RPMI7951 (cell line): ENCODE measurements around the gene LRRC8E. TPM values are rescaled to one million over a fixed set of nuclear protein-coding genes. Genes with fewer than 3 reads are reported as not detected.
"Not testable (repeated sequence)": the region's sequence is repeated elsewhere in the genome, so short reads cannot be mapped to it uniquely, and the experiment has no call there.

ENCODE experiments used
- DNase-seq: peaks from one replicate; pipeline ENCODE4 v3.0.0-alpha.2; 2012; ENCODE audit warnings: low read depth
- total RNA-seq: library from RNA; depleted of rRNA; stranded (reverse); fragments of >200 nt; shearing (Covaris generic); gene quantifications from 2 replicates; pipeline ENCODE4 v1.2.3, GENCODE V29; 2014

The LRRC8E gene
- total RNA-seq, 1 experiment from 2014 or later, result 5.2 TPM

DNA sequence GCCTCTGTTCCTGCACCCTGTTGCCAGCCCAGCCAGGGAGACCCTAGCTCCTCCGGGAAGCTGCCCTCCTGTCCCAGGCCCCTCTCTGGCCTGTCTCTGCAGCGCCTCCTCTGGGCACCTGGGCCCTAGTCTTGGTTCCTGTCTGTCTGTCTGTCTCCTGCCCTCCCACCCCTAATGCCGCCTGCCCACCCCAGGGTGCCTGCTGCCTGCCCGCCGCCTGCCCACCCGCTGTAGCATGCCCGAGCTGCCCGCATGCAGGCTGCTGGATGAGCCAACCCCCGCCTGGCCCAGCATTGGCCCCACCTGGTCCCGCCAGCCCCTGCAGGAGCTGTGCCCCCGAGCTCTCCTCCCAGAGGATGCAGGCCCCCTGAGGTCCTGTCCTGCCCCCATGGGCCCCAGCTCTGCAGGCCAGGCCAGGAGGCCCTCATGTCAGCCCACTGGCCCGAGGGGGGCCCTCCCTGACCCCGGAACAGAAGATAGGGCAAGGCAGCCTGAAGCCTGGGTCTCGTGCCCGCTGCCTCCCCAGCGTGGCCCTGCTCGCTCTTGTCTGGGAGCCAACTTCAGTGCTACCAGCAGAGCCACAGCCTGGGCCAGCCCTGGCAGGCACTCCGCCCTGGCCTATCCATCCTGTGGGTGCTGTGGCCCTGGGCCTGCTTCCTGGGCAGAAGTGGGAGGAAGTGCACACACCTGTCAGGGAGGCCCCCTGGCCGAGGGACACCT lies 20.6 kb downstream of the LRRC8E start:
- no peak for DNase-seq

DNA sequence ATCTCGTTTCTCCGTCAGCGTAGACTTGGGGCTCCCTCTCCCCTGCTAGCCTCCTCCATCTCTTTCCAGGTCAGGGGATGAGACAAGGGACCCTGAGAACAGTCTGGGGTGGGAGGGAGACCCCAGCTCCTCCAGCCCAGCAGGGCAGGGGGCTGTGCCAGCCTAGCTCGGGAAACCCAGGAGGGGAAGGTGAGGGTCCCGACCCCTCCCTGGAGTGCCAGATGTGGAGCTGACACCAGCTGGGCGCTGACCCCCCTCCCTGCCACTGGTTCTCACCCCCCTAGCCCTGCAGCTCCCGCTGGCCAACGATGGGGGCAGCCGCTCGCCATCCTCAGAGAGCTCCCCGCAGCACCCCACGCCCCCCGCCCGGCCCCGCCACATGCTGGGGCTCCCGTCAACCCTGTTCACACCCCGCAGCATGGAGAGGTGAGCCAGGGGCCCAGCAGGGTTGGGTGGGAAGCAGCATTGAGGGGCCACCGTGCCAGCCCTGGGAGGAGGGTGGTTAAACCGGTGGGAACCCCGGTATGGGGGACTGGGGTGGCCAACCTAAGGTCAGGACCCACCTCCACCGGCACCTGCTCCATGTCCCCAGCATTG lies 21.3 kb downstream of the LRRC8E start:
- no peak for DNase-seq

DNA sequence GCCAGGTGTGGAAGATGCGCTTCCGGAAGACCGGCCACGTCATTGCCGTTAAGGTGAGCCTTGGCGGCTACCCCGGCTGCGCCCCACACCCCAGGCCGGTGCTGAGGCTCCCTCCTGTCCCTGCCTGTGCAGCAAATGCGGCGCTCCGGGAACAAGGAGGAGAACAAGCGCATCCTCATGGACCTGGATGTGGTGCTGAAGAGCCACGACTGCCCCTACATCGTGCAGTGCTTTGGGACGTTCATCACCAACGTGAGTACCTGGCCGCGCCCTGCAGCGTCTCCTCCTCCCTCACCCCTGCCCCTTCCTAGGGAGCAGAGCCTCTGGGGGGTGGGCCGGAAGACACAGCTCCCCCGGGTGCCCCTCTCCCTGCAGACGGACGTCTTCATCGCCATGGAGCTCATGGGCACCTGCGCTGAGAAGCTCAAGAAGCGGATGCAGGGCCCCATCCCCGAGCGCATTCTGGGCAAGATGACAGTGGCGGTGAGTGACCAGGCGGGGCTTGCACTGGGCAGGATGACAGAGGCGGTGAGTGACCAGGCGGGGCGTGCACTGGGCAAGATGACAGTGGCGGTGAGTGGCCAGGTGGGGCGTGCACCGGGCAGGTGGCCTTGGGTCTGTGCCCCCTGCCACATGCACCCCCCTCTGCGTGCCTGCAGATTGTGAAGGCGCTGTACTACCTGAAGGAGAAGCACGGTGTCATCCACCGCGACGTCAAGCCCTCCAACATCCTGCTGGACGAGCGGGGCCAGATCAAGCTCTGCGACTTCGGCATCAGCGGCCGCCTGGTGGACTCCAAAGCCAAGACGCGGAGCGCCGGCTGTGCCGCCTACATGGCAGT lies 22.2 kb downstream of the LRRC8E start:
- no peak for DNase-seq

DNA sequence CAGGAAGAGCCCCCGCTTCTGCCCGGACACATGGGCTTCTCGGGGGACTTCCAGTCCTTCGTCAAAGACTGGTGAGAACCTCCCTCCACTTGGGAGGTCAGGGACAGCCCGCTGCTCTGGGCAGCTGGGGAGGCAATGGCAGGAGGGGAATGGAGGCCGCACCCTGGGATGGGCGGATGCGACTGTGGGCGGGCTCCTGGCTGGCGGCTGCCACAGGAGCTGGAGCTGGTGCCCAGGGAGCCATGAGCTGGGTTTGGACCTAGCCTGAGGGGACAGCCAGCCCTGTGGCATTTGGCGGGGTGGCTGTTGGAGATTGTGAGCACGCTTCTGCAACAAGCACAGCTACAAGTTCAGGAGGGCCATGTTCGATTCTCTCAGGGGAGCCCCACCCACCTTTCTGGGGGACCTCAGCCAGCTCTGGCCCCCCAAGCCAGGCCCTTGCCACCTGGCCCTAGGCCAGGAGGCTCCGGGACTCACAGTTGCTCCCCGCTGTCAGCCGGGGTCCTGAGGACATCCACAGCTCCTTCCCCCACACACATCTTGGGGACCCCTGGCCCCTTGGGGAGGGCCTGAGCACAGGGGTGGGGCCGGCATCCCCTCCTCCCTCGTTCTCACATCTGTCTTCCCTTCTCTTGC lies 23.3 kb downstream of the LRRC8E start:
- DNase-seq, result no peak

DNA sequence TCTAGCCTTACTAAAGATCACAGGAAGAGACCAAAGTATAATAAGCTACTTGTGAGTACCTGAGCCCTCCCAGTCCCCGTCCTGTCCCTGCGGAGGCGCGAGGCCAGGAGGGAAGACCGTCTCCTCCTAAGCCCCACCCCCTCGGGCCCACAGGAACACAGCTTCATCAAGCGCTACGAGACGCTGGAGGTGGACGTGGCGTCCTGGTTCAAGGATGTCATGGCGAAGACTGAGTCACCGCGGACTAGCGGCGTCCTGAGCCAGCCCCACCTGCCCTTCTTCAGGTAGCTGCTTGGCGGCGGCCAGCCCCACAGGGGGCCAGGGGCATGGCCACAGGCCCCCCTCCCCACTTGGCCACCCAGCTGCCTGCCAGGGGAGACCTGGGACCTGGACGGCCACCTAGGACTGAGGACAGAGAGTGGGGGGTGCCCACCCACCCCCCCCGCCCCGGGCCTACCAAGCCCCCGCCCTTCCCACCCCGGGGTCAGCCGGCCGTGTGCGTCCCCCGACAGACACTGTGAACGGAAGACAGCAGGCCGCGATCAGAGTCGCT lies 23.9 kb downstream of the LRRC8E start:
- no peak for DNase-seq

DNA sequence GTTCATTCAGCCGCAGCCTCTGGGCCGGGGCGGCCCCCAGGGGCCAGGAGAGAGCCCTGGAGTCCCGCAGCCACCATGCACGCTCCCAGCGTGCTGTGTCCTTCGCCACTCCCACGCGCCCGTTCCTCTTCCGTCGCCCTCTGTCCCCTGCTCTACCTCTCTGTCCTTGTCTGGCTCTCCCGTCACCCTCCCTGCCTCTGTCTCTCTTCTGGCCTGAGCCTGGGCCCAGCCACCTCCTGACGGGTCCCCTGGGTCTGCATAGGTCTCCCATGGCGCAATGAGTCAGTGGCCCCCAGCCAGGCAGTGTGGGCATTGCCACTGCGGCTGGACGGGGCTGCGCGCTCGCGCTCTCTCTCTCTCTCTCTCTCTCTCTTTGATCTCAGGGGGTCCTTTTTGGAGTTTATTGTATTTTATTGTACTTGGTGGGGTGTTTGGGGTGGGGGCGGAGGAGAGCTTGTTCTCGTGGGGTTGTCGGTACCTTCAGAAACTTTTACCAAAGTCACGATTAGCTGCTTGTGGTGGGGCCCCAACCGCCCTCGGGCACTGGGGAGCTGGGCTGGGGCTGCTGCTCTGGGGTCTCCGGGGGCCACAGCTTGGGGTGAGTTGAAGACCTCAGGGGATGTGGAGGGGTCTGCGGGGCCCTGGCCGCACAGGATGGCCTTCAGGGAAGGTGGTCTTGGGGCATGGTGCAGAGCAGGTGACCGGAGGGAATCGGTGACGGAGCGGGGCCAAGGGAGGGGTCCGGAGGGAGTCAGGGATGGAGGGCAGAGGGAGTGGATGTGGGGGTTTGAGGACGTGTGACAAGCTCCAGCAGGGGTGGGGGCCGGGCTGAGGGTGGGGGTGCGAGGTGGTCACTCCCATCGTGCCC lies 24.6 kb downstream of the LRRC8E start:
- DNase-seq, result no peak

DNA sequence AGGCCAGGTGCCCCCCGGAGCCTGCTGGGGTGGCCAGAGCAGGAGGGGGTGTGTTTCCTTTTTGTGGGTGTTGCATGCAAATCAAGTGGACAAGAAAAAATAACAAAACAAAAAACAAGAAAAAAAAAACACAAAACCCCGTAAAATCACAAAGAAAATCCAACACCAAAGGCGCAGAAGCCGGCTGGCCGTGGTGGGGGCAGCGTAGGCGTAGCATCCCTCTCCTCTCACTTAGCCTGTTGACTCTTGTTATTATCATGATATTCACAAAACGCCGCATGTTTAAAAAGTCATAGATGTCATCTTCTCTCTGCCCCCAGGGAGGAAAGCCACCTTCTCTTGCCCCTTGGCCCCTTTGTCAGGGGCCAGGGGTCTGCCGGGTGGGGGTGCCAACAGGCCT lies 25.3 kb downstream of the LRRC8E start:
- DNase-seq, result no peak

DNA sequence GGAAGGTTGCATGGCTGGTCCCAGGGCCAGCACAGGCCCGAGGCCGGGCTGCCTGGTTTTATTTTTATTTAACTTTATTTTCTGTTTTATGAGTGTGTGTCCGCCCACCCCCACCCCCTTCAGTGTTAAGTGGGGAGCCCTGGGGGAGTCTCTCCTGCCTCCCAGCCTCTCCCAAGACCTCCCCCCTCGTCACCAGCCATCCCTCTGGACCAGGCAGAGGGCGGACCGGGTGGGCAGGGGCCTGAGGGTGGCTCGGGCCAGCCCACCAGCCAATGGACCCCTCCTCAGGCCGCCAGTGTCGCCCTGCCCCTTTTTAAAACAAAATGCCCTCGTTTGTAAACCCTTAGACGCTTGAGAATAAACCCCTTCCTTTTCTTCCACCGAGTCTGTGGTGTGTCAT lies 25.8 kb downstream of the LRRC8E start:
- no peak for DNase-seq

DNA sequence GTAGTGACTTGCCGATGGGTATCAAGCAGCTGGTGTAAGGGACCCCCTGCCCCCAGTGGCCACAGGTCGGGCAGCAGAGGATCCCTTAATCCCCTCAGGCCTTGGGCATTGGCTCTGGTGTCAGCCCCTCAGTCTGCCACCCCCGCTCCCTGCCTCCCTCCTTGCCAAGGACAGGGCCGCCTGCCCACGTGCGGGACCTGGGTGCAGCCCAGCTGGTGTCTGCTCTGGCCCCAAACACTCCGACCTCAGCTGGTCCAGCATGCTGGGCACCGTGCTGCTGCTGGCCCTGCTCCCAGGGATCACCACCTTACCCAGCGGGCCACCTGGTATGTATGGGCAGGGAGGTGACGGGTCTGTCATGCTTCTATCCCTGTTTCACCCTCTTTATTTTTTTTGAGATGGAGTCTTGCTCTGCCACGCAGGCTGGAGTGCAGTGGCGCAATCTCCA lies 26.3 kb downstream of the LRRC8E start, which contains the start of gene TGFBR3L:
Gene TGFBR3L (plus strand): TSS at position 233 of the 448 bp plus-strand sequence.
- no peak for DNase-seq

DNA sequence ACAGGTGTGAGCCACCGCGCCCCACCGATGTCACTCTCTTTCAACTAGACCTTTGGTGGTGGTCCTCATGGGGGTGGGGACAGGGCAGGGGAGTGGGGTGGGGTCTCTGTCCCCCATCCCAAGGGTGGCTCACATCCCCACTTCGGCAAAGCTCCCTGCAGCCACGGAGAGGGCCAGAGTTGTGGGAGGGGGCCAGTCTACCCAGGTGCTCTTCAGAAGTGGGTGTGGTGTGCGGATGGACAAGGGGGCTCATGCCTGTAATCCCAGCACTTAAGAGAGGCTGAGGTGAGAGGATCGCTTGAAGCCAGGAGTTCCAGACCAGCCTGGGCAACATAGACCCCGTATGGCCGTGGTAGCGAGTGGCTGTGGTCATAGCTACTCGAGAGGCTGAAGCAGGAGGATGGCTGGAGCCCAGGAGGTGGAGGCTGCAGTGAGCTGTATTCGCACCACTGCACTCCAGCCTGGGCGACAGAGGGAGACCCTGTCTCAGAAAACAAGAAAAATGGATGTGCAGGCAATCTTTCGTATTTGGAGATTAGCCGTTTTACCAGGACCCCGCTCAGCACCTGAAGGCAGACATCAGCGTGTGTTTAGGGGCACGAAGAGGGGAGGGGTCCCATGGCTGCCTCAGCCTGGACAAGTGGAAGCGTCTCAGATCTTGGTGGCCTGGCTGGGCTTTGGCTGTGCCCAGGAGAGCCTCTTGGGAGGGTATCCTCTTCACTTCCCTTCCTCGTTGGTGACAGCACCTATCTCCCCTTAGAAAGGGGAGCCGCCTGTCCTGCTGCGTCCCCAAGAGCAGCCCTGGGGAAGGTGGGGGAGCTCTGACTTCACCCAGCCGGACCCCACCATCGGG lies 27.2 kb downstream of the LRRC8E start:
- no peak for DNase-seq

DNA sequence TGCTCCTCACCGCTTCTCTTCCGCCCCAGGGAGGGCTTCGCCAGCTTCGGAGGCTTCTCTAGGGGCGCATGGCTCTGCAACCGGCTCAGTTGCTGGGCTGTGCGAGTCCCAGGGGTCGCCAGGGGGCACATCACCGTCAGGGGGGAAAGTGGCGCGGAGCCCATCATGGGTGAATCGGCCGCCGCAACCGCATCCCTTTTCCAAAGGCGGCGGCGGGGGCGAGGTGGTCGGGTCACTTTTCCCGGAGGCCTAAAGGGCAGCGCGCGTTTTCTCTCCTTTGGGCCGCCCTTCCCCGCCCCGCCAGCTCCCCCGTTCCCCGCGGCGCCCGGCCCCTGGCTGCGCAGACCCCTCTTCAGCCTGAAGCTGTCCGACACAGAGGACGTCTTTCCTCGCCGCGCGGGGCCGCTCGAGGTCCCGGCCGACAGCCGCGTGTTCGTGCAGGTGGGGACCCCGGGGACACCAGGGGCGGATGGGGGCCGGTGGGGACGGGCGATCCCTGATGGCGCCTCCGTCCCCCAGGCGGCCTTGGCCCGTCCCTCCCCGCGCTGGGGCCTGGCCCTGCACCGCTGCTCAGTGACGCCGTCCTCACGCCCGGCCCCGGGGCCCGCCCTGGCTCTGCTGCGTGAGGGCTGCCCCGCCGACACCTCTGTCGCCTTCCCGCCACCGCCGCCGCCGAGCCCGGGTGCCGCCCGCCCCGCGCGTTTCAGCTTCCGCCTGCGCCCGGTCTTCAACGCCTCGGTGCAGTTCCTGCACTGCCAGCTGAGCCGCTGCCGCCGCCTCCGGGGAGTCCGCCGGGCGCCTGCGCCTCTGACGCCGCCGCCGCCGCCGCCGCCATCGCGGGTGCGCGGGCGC lies 28.0 kb downstream of the LRRC8E start:
- no peak for DNase-seq

DNA sequence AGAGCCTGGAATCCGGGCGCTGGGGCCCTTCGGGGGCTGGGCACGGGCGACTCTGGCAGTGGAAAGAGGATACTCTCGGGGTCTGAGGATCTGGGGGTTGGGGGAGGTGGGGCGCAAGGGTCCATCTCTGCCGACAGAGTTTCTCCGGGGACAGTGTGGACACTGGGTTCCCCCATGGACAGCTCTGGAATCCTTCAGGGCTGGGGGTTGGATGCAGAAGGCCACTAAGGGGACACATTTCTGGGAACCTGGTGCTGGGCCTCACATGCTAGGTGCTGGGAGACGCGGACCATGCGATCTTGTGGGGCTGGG lies 28.6 kb downstream of the LRRC8E start:
- DNase-seq, result no peak

DNA sequence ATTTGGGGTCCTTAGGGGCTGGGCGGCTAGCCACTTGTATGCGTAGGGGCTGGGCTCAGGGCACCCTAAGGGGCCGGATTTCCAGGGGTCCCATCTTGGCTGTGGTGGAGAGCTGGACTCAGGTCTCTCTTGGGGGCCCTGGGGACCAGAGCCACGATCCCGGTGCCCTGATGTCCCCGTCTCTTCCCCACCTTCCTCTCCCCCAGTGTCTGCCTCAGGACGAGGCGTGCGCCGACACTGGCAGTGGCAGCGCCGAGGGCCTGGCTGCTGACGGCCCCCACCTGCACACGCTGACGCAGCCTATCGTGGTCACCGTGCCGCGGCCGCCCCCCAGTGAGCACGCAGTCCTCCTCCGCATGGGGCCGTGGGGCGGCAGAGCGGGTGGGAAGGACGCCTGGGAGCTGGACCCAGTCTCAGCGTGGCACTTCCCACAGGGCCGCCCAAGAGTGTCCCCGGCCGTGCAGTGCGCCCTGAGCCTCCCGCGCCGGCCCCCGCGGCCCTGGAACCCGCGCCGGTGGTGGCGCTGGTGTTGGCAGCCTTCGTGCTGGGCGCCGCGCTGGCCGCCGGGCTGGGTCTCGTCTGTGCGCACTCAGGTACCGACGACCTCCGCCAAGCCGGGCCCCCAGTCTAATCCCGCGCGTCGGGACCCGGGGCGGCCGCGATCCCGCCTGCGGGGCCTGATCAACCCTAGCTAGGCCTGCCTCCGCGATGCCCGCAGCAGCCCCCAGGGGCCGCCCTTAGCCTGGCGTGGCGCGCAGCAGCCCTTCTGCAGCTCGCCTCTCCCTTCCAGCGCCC lies 29.2 kb downstream of the LRRC8E start:
- no peak for DNase-seq

DNA sequence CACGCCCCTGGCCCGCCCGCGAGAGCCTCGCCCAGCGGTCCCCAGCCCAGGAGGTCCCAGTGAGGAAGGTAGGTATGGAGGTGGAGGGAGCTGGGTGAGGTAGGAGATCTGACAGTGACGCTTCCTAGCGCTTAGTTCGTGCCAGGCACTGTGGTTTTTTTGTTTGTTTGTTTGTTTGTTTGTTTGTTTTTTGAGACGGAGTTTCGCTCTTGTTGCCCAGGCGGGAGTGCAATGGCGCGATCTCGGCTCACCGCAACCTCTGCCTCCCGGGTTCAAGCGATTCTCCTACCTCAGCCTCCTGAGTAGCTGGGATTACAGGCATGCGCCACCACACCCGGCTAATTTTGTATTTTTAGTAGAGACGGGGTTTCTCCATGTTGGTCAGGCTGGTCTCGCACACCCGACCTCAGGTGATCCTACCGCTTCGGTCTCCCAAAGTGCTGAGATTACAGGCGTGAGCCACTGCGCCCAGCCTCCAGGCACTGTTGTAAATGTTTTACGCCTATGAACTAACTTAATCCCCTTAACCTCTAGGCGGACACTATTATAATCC lies 29.8 kb downstream of the LRRC8E start:
- not testable (repeated sequence) for DNase-seq

DNA sequence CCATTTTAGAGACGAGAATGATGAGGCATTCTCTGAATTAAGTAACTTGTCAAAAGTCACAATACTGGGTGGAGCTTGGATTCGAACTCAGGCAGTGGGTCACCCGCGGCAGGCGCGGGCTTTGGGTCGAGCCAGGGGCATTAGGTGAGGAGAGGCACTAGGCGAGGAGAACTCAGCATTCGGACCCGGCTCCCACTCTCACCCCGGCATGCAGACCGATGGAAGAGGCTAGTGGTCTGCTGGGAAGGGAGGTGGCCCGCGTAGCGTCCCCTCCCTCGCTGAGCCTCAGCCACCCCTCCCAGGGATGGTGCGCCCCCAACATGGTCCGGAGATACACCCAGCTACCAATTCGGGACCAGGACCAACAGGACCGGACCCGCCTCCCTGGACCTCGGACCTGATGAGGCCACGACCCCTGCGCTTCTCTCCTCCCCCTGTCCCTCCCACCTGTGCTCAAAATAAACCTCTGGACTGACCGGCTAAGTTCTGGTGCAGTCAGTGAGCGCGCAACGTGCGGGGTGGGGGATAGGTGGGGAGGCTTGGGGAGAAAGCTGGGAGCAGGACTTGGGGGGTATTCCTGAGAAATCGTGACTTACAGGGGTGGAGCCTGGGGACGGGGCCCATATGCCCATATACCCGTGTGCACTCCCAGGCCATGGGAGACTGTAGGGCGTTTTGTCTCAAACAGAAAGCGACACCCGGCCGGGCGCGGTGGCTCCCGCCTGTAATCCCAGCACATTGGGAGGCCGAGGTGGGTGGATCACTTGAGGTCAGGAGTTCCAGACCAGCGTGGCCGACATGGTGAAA lies 30.5 kb downstream of the LRRC8E start:
- no peak for DNase-seq

DNA sequence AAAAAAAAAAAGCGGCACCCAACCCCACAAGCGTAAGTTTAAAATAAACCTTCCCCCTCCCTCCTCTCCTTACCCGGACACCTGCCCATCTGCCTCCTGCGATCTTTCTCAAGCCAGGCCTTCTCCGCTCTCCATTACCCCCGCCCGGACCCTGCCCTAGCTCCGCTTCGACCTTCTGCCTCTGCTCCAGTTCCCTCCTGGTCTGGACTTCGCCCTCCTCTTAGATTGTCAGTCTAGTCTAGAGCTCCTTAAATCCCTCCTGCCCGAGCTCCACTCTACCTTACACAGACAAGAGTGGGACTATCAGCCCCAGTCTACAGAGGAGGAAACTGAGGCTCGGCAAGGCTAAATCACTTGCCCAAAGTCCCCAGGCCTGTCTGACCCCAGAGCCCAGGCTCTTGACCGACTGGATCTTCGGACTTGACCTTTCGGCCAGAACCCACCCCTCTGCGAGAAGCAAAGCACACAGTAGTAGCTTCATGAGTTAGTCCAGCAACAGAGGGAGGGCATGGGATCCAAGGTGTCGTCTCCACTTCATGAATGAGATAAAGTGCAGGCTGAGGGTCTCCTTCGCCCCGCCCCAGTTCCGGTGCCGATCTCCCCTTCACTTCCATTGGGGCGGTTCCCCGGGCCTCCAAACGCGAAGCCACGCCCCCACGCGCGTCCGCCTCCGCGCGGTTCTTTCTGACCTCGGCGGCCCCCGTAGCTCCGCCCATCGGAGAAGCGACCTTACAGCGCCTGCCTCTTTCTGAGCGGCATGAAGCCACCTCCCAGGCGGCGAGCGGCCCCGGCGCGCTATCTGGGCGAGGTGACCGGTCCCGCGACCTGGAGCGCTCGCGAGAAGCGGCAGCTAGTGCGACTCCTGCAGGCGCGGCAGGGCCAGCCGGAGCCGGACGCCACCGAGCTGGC lies 31.6 kb downstream of the LRRC8E start, which contains the start of gene SNAPC2:
Gene SNAPC2 (plus strand): TSS at position 729 of the 909 bp plus-strand sequence. CDS start 29 bp downstream, at position 758.
- peak; percentile 91 for DNase-seq
